Sigmoid colon (tissue), 3 donors: ENCODE results near the gene HNRNPC.

ENCODE experiments used
- CTCF ChIP-seq, 4 experiments: fragments of 450-650 bp in 3 of 4; fragments of 200-600 bp in 1 of 4; IDR thresholded peaks; one replicate each; pipeline ENCODE4 v1.5.1; 2016 to 2019; ENCODE audit warnings: antibody characterized with exemption in 4 of 4, mild to moderate bottlenecking in 3 of 4, moderate library complexity in 2 of 4
- POLR2A ChIP-seq, 2 donors: fragments of 450-650 bp; IDR thresholded peaks; one replicate each; pipeline ENCODE4 v1.6.1; 2016; ENCODE audit warnings: antibody characterized with exemption in 2 of 2, mild to moderate bottlenecking in 2 of 2, moderate library complexity in 2 of 2

GRCh38 chr14:21200752-21201461 lies 68.3 kb downstream of the HNRNPC start:
- no peak for TF ChIP-seq POLR2A (IDR thresholded peaks at IDR 0.05)
- TF ChIP-seq CTCF (IDR thresholded peaks at IDR 0.05) = no peak
